DMS 273 (cell line): ENCODE results near the gene TBC1D7.

Experiments used
- DNase-seq: peaks from one replicate; lab custom pipeline; 2025; ENCODE audit not compliant: unreplicated experiment; lab: John Stamatoyannopoulos, UW

Gene TBC1D7

GRCh38 chr6:13296536-13296997 is 31.8 kb downstream of the TBC1D7 start:
- DNase-seq: no peak

DNA sequence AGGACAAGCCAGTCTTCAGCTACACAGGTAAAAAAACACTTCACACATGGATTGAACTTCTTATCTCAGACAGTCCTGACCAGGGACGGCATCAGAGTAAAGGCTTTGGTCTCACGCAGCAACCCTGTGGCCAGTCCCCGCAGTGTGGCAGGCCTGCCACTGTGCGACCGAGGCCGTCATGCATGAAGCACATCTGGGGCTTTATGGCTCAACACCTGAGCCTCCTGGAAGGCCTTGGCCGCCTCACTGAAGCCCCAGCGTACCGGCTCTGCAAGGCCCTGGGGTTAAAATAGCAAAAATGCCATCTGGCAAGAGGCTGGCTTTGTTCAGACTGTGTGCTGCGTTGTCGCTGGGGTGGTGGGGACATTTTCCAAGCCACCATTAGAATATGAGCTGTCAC is 32.8 kb downstream of the TBC1D7 start:
- no peak for DNase-seq

DNA sequence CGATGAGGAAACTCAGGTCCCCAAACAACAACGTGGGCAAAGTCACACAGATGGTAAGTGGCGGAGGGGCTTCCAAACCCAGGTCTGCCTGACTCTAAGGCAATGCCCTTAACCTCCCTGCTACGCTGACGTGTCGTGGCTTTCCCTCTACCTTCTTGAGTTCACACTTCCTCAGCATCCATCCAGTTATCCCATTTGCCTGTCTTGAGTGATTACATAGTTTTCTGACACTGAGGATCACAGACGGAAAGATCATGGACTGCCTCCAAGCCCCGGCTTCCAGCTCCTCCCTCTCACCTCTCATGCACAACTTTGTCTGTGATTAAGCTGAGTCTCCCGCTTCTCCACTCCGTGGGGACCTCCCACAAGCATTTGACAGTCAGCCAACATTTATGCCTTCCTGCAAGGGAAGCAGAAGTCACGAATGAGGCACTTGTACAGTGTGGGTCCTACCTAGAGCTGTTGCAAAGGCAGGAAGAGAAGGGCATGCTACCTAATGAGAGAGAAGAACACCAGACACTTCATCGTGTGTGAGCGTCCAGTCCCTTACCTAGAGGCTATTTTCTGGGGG is 33.8 kb downstream of the TBC1D7 start:
- DNase-seq: no peak

GRCh38 chr6:13292774-13293173 is 35.6 kb downstream of the TBC1D7 start:
- DNase-seq: no peak

GRCh38 chr6:13290335-13290734 is 38.0 kb downstream of the TBC1D7 start:
- DNase-seq: no peak

DNA sequence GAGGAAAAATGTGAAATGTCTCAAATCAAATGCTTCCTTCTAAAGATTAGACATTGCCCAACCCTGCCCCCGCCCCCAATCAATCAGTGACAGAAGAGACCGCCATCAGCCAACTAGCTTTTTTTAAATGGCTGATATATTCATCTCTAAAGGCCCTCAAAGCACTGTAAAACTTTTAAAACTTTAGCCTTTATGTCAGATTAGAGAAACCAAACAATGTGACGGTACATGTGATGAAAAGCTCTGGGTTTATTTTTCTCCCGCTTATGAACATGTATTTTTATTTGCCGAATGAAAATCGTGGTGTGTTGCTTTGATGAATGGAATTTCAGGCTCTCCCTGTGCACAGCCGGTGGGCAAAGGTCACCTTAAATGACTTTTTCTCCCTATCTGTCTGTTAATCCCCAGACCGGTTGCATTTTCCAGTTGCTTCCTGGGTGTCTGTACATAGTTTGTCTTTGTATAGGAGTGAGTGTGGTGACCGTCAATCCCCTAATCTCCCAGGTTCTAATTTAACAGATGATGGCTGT is 38.5 kb downstream of the TBC1D7 start:
- no peak for DNase-seq

DNA sequence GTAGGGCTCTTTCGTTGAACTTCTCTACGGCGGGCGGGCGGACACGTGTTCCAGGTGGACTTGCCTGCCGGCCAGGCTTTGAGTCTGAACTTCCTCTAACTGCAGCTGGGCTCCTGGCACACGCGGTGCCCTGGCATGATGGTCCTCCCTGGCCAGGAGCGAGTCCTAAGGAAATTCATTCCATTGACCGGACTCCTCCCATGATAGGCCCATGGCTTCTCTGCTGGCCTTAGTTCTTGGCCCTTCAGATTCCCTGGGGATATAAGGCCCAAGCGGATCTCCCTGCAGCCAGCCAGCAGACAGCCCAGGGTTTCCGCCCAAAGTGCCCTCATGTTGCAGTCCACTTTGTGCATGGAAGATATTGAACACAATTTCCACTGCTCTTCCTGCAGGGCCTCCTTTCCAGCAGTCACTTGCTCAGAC is 39.4 kb downstream of the TBC1D7 start:
- DNase-seq: no peak

GRCh38 chr6:13288481-13288880 is 39.9 kb downstream of the TBC1D7 start:
- no peak for DNase-seq

- DNase-seq: no peak
Measured at GRCh38 chr6:13287104-13287503, 41.2 kb downstream of the TBC1D7 start.

DNA sequence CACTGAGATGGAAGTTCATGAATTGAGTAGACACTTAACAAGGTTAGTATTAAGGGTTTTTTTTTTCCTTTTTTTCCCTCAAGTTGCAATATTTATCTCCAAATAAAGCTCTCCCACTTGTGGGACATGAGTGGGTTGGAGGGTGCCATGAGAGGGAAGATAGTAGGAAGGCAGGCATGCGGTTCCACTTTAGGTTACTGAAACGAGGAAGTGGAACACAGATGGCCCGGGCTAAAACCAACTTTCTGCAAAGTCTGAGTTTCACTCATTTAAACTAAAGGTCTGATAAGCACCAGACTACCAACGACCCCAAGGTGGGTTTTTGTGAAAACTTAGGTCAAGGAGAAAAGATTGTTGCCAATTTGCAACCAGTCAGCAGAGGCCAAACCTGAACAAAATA is 42.2 kb downstream of the TBC1D7 start:
- DNase-seq: no peak

- DNase-seq: no peak
Measured at GRCh38 chr6:13285705-13286104, 42.6 kb downstream of the TBC1D7 start.

DNA sequence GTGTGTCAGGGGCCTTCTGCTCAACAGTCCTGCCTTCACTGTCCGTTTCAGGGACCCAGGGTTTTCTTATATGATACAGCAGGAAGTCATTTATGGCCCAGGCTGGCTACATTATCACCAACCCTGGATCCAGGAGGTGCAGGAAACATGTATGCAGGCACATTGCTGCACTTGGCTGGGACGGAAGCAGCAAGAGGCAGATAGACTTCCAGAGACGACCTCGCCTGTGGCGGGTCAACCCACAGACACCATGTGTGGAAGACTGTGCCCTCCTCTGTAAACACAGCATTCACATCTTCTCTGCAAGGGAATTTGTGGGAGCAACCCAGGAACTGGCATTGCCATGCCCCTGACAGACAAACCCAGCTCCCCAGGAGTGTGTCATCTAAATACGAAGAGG is 43.7 kb downstream of the TBC1D7 start:
- no peak for DNase-seq

GRCh38 chr6:13283331-13283730 is 45.0 kb downstream of the TBC1D7 start:
- DNase-seq: no peak

DNA sequence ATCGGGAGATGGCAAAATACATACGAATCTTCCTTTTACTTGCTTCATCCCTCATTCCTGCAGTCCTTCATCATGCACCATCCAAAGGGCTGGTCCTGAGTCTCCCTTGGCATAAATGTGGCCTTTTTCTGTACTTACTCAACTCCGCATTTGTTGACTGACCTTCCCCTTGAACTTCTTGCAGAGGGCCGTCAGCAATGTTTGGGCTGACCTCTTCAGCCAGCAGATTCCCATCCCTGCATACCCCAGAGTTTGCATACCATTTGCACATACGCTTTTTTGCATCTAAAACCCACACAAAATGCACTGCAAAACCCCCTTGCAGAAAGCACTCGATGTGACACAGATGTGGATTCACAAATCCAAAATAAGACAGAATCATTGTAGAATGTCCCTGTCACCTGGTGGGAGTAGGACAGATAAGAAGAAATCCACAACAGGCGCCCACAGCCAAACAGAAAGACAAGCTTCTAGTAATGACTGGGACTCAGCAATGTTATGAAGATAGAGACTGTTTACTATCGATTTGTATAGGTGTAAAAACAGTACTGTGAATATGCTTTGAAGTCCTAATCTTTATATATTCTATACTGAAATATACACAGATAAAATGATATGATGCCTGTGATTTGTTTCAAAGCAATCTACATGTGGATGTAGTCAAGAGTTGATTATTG is 45.8 kb downstream of the TBC1D7 start:
- no peak for DNase-seq

- no peak for DNase-seq
Measured at GRCh38 chr6:13281686-13282085, 46.7 kb downstream of the TBC1D7 start.

DNA sequence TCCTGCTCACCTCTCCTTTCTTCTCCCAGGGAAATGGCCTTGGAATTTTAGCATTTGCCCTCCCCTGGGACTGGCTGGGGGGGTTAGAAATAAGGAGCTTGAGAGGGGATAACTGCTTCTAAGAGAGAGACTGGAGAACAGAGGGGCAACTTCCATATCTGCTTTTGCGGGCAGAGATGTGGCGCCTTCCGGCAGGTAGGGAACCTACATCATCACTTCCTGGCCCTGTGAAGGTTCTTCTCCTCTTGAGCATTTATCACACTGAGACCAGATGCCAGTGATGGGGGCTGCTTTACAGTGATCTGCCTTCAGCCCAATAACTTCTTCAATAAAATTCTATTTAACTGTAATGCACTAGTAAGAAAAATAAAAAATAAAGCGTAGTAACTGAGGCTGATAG is 48.1 kb downstream of the TBC1D7 start:
- no peak for DNase-seq

- no peak for DNase-seq
Measured at GRCh38 chr6:13278991-13279390, 49.3 kb downstream of the TBC1D7 start.

- peak; percentile 62 for DNase-seq
Measured at GRCh38 chr6:13278164-13278563, 50.2 kb downstream of the TBC1D7 start.

DNA sequence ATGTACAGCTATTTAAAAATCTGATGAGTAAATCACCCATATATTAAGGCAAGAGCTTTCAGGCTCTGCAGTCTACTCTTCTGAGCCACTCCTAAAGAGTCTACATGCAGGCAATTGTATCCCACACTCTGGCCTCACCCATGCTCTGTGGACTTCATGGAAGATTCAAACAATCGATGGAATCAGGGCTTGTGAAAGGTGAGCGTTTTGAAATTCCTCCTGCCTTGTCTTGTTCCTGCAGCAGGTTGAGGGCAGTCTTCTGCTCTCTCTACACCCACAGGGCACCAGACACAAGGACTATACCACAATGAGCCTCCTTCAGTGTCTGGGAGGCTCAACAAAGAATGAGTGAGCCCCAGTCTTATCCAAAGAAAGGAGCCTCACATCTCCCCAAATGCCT is 51.1 kb downstream of the TBC1D7 start:
- no peak for DNase-seq

GRCh38 chr6:13275435-13275989 is 52.8 kb downstream of the TBC1D7 start:
- no peak for DNase-seq

- no peak for DNase-seq
Measured at GRCh38 chr6:13274707-13275434, 53.5 kb downstream of the TBC1D7 start.
